Activated T-helper 17 cell treated with anti-CD3 and anti-CD28 coated beads, Interleukin-2, amount 50 U/mL, for 72 hours (primary cell): Measurements from ENCODE around the gene NEDD4L. TPM values are rescaled to one million over a fixed set of nuclear protein-coding genes. Genes with fewer than 3 reads are reported as not detected.
A peak's percentile ranks its signal among the peaks of the same experiment; 100 is the strongest.
"Not testable (repeated sequence)": the region's sequence is repeated elsewhere in the genome, so short reads cannot be mapped to it uniquely, and the experiment has no call there.

Experiments
- ATAC-seq: fragments of 150-1000 bp; cut with Tn5 transposase; replicated peaks from 2 replicates; pipeline ENCODE4 v1.10.0; 2021; ENCODE audit warnings: mild to moderate bottlenecking, moderate library complexity
- H3K27ac Mint-ChIP-seq: one replicate; pipeline ENCODE4 v1.8.0; 2022; ENCODE audit warnings: mixed read lengths
- H3K27me3 Mint-ChIP-seq: one replicate; pipeline ENCODE4 v1.8.0; 2022; ENCODE audit warnings: mixed read lengths
- H3K36me3 Mint-ChIP-seq: one replicate; pipeline ENCODE4 v1.8.0; 2022; ENCODE audit warnings: low read depth, mild to moderate bottlenecking, mixed read lengths
- H3K4me1 Mint-ChIP-seq: one replicate; pipeline ENCODE4 v1.8.0; 2022; ENCODE audit warnings: mixed read lengths
- H3K4me3 Mint-ChIP-seq: one replicate; pipeline ENCODE4 v1.8.0; 2022; ENCODE audit warnings: mild to moderate bottlenecking, mixed read lengths
- H3K9me3 Mint-ChIP-seq: one replicate; pipeline ENCODE4 v1.8.0; 2022; ENCODE audit warnings: mixed read lengths
- total RNA-seq, 2 donors: library from RNA; stranded (reverse); gene quantifications; one replicate each; pipeline ENCODE4 v1.2.3, GENCODE V29; 2022

NEDD4L gene
- total RNA-seq, 2 donors from 2014 or later, result 6.5 to 8.0 TPM

DNA sequence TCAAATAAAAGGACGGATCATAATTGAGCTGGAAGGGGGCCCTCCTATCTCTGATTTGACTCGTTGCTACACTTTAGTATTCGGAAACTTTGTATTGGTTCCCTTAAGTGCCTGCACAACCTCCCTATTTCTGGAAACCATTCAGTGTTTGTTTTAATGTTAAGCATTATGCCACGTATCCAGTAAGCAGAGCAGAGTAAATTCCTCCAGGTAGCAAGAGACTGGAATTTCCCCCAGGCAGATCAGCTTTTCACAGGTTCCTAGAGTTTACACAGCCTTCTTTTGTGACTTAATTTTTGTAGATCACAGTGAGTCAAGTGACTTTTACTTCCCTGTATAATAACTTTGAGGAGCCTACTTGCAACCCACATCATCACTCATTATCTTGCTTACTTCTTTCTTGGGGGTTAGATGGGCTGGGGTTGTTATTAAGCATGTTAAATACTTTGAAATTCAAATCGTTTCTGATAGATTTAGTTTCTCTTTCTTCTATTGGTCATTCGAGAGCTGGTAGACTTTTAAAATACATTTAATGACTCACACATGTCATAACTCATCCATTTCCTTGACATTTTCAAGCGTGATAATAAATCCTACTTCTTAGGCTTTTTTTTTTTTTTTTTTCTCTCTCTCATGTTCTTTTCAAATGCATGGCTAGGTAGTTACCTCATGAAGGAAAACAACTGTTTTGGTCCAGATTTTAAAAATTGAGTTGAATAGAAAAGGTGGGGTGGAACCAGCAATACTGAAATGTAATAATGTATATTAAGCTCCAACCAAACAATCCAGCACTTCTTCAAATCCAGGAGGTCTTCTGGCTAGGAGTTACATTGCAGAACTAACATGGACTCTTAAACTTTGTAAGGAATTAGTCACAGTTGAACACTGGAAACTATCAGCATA lies 219.3 kb downstream of the NEDD4L start:
- H3K9me3 Mint-ChIP-seq, result no peaks in the 10 kb centered on the region
- ATAC-seq, result peak; percentile 42
- H3K36me3 Mint-ChIP-seq, result no peaks in the 10 kb centered on the region
- H3K27ac Mint-ChIP-seq, result no peak overlapping the region
- peaks cover 8% of the 10 kb centered on the region for H3K4me1 Mint-ChIP-seq
- peaks cover 6% of the 10 kb centered on the region for H3K27me3 Mint-ChIP-seq
- H3K4me3 Mint-ChIP-seq, result peak overlapping the region; percentile 33

GRCh38 chr18:58264075-58264474 lies 220.0 kb downstream of the NEDD4L start:
- Mint-ChIP-seq H3K4me3 (no peak overlapping the region), H3K27ac (no peak overlapping the region), H3K9me3 (no peaks in the 10 kb centered on the region), H3K36me3 (no peaks in the 10 kb centered on the region), H3K27me3 (peaks cover 6% of the 10 kb centered on the region), H3K4me1 (peaks cover 8% of the 10 kb centered on the region)
- ATAC-seq, result no peak

DNA sequence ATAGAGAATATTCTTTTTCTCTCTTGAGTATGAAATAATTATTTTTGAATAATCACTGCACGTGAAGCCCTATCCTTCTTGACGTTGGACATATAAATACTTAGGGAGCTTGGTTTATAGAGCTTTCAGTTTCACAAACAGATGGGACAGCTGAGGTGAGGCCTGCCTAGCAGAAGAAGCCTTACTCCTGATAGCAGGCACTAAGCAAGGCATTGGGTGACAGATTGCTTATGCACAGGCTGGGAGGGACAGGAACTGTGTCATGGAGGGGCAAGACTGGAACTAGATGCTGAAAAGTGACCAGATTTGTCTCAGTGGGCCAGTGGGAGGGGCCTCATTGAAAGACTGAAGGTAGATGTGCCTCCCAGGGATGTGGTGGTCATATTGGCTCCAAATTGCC lies 220.8 kb downstream of the NEDD4L start:
- Mint-ChIP-seq H3K27me3 (peaks cover 6% of the 10 kb centered on the region), H3K27ac (no peak overlapping the region), H3K4me3 (no peak overlapping the region), H3K36me3 (no peaks in the 10 kb centered on the region), H3K9me3 (no peaks in the 10 kb centered on the region), H3K4me1 (peaks cover 8% of the 10 kb centered on the region)
- ATAC-seq, result no peak

- H3K4me3 Mint-ChIP-seq, H3K9me3 Mint-ChIP-seq, H3K36me3 Mint-ChIP-seq, H3K4me1 Mint-ChIP-seq, ATAC-seq, H3K27ac Mint-ChIP-seq, H3K27me3 Mint-ChIP-seq: not testable (repeated sequence)
These were observed 221.5 kb downstream of the NEDD4L start for GRCh38 chr18:58265489-58265888.

DNA sequence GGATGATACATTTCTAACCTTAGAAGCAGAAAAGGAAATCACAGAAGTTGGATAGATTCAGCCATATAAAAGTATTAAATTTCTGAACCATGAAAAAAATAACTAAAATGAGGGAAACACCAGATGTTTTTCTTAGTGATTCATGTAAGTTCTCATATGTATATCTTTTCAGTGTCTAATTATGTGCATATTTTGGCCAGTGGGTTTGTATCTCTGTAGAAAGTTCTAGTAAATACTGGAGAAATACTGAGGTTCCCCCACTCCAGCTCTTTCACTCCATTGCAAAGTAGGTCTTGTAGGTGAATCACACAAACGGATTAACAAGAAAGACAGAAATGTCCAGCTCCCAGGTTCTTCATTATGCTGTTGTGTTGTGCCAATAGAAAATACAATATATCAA lies 222.3 kb downstream of the NEDD4L start:
- Mint-ChIP-seq H3K36me3 (no peaks in the 10 kb centered on the region), H3K9me3 (no peaks in the 10 kb centered on the region), H3K27ac (no peak overlapping the region), H3K4me1 (peaks cover 8% of the 10 kb centered on the region), H3K27me3 (peaks cover 3% of the 10 kb centered on the region), H3K4me3 (no peak overlapping the region)
- ATAC-seq, result no peak

- Mint-ChIP-seq H3K4me3 (no peak overlapping the region), H3K9me3 (no peaks in the 10 kb centered on the region), H3K4me1 (peaks cover 8% of the 10 kb centered on the region), H3K27ac (no peak overlapping the region), H3K36me3 (no peaks in the 10 kb centered on the region), H3K27me3 (peaks cover 3% of the 10 kb centered on the region)
- no peak for ATAC-seq
These were observed 223.5 kb downstream of the NEDD4L start for GRCh38 chr18:58267493-58267892.

- Mint-ChIP-seq H3K4me3 (no peak overlapping the region), H3K9me3 (no peaks in the 10 kb centered on the region), H3K27ac (no peak overlapping the region)
These were observed 224.8 kb downstream of the NEDD4L start for GRCh38 chr18:58268849-58269248.

DNA sequence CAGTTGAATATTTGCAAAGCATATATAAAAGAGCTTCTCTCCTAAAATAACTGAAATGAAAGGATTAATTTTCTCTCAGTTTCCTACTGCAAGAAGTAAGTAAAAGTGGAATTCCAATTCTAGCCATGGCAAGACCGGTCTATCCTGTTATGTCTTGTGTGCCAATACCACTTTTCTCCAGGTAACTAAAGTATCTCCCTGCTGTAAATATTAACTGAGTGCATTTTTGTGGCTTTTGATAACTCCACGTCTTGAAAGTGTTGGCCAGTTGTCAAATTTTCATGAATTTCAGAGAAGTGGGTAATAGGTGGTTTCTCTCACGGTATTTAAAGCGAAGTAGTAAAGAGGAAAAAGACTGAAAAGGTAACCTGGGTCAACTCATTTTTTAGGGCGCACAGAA lies 225.9 kb downstream of the NEDD4L start:
- Mint-ChIP-seq H3K36me3 (no peaks in the 10 kb centered on the region), H3K27ac (no peak overlapping the region), H3K4me1 (no peaks in the 10 kb centered on the region), H3K4me3 (no peak overlapping the region), H3K9me3 (no peaks in the 10 kb centered on the region), H3K27me3 (no peaks in the 10 kb centered on the region)
- no peak for ATAC-seq

More at GRCh38 chr18:58268849-58269248, 224.8 kb downstream of the NEDD4L start:
- Mint-ChIP-seq H3K4me1 (no peaks in the 10 kb centered on the region), H3K36me3 (no peaks in the 10 kb centered on the region), H3K27me3 (peaks cover 3% of the 10 kb centered on the region)
- ATAC-seq, result no peak

DNA sequence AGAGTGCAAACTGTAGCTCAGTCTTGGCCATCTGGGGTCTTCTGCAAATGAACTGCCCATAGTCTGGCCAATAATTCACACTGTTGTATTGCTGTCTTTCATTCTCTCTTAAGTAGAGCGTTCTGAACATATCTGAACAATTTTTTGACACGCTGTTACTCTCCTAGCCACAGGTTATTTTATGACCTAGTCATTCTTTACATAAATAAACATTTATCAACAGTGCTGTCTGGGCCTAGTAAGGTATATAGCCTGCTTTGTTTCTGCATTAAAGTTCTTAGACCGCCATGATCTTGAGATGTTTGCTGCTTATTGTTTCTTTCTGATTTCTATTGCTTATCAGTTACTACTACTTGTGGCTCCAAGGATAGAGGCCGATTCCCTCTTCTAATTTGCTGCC lies 226.4 kb downstream of the NEDD4L start:
- no peaks in the 10 kb centered on the region for H3K4me1 Mint-ChIP-seq
- H3K4me3 Mint-ChIP-seq, result no peak overlapping the region
- H3K27me3 Mint-ChIP-seq, result no peaks in the 10 kb centered on the region

GRCh38 chr18:58271770-58272169 lies 227.7 kb downstream of the NEDD4L start:
- H3K27ac Mint-ChIP-seq, result no peak overlapping the region
- no peak for ATAC-seq
- H3K27me3 Mint-ChIP-seq, result no peaks in the 10 kb centered on the region
- no peak overlapping the region for H3K4me3 Mint-ChIP-seq
- H3K4me1 Mint-ChIP-seq, result no peaks in the 10 kb centered on the region
- no peaks in the 10 kb centered on the region for H3K36me3 Mint-ChIP-seq
- no peaks in the 10 kb centered on the region for H3K9me3 Mint-ChIP-seq

More for the DNA sequence above, 226.4 kb downstream of the NEDD4L start:
- no peak for ATAC-seq
- Mint-ChIP-seq H3K9me3 (no peaks in the 10 kb centered on the region), H3K27ac (no peak overlapping the region), H3K36me3 (no peaks in the 10 kb centered on the region)

DNA sequence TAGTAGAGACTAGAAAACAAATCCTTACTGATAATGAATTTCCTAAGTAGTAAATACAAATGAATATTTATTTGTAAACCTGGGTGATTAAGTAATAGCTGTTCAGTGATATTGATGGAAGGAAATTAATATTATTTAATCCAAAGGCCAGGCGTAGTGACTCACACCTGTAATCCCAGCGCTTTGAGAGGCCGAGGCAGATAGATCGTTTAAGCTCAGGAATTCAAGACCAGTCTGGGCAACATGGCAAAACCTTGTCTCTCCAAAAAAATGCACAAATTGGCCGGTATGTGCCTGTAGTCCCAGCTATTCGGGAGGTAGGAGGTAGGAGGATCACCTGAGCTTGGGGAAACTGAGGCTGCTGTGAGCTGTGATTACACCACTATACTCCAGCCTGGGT lies 228.2 kb downstream of the NEDD4L start:
- H3K4me3 Mint-ChIP-seq, result no peak overlapping the region
- no peaks in the 10 kb centered on the region for H3K4me1 Mint-ChIP-seq
- H3K27ac Mint-ChIP-seq, result no peak overlapping the region
- no peaks in the 10 kb centered on the region for H3K27me3 Mint-ChIP-seq
- H3K9me3 Mint-ChIP-seq, result no peaks in the 10 kb centered on the region
- no peak for ATAC-seq
- H3K36me3 Mint-ChIP-seq, result no peaks in the 10 kb centered on the region

DNA sequence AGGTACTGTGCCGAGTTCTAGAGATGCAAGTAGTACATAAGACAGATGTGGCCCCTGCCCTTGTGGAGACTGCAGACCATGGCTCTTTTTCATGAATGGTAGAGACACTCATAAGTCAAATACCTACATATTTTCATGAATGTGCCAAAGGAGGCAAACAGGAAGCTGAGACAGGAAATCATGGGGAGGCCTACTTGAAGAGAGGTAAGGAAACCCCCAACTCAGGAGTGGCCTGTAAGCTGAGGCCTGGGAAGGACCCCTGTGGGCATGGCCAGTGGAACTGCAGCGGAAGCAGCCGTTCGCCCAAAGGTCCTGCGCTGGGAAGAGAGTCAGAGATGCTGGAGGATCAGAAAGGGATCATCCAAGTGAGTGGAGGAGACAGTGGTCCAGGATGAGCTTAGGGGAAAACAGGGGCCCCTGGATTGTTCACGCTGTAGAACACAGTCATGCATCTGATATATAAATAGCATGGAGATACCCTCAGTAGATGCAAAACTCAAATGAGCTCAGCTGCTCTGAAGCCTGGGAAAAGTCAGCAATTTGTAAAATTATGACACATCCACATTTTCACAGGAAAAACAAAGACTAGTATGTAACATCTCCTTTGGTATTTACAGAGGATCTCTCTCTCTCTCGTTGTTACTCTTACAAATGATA lies 228.9 kb downstream of the NEDD4L start:
- Mint-ChIP-seq H3K4me1 (no peaks in the 10 kb centered on the region), H3K36me3 (no peaks in the 10 kb centered on the region), H3K4me3 (no peak overlapping the region), H3K27me3 (no peaks in the 10 kb centered on the region), H3K27ac (no peak overlapping the region), H3K9me3 (no peaks in the 10 kb centered on the region)
- no peak for ATAC-seq

DNA sequence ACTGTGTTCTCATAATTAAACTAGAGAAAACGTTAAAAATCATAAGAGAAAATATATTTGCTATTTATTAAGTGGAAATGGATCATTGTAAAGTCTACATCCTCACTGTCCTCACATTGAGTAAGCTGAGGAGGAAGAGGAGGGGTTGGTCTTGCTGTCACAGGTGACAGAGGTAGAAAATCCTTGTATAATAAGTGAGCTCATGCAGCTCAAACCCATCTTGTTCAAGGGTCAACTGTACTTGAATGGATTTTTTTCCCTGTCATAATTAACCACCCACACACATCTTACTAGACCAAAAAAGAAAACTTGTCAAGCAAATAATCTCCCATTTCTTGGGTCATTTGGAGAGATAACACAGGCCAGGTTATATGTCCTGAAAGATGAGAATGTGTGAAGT lies 231.2 kb downstream of the NEDD4L start:
- Mint-ChIP-seq H3K9me3 (no peaks in the 10 kb centered on the region), H3K4me1 (no peaks in the 10 kb centered on the region), H3K27me3 (peaks cover 3% of the 10 kb centered on the region), H3K4me3 (no peak overlapping the region), H3K27ac (no peak overlapping the region), H3K36me3 (no peaks in the 10 kb centered on the region)
- no peak for ATAC-seq

DNA sequence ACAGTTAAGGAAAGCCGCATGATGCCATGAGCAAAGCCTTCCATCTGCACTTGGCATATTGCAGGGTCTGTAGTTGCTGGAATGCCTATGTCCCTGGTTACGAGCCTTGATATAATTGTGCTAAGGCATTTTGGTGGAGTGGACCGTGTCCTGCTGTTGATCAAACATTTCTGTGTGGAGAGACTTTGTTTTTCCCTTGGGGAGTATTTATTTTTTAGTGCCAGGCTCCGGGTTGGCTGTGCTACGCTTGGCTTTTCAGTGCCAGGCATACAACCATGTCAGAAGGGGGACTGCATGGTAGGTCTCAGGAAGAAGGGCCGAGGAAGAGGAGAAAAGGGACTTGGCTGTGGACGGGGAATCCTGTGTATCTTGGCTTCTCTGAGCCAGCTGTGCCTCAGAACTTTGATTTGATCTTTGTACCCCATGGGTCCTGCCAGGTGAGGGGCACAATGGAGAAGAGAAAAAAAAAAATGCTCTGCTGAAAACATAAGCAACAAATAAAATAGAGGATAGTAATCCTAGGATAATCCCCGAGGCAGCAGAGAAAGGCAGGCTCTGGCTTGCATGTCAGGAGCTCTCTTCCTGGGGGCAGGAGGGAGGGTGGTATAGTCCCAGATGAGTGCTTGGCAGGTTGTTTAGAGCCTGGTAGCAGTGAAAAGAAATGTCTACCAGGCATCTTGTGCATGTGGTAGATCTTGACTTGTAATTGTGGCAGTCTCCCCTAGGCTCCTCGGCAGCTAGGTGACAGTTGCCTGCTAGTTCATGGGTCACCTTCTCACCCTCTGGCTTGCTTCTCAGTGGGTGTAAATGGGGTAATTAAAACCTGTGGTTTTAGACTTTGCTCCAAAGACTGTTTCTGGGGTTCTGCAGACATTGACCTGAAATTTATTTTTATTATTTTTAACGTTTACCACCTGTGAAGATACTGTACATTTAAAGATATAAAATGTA lies 233.0 kb downstream of the NEDD4L start:
- Mint-ChIP-seq H3K27ac (no peak overlapping the region), H3K36me3 (no peaks in the 10 kb centered on the region), H3K4me3 (no peak overlapping the region), H3K4me1 (no peaks in the 10 kb centered on the region), H3K27me3 (peaks cover 3% of the 10 kb centered on the region), H3K9me3 (no peaks in the 10 kb centered on the region)
- ATAC-seq, result no peak
